ENCODE measurements around the gene MAP4K5. TPM values are rescaled to one million over a fixed set of nuclear protein-coding genes. Genes with fewer than 3 reads are reported as not detected.

The MAP4K5 gene
- total and polyA plus RNA-seq, 8 donors = 46.4 to 71.8 (median 62.6) TPM

DNA sequence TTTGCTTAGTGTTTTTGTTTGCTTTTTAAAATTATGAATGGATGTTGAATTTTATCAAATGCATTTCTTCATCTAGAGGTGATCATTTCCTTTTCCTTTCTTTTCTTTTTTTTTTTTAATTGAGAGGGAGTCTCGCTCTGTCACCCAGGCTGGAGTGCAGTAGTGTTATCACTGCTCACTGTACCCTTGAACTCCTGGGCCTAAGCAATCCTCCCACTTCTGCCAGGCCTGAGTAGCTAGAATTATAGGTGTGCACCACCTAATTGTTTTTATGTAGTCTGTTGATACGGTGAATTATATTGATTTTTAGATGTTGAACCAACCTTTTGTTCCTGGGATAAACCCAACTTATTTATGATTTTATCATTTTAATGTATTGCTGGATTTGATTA is 134.2 kb downstream of the MAP4K5 start:
- DNase-seq = no peak
- no peaks in the 10 kb centered on the region for H3K36me3 ChIP-seq
- no peak overlapping the region for H3K27ac ChIP-seq
- intact Hi-C loops (cut with DNase I) = no loop called here
- no peak for ATAC-seq
- H3K9me3 ChIP-seq = no peaks in the 10 kb centered on the region
- no peak overlapping the region for H3K4me3 ChIP-seq
- H3K27me3 ChIP-seq = peaks cover 0 to 6% of the 10 kb centered on the region in 2 donors
- peaks cover 0 to 30% of the 10 kb centered on the region in 2 donors for H3K4me1 ChIP-seq
- TF ChIP-seq, protein P1, sequence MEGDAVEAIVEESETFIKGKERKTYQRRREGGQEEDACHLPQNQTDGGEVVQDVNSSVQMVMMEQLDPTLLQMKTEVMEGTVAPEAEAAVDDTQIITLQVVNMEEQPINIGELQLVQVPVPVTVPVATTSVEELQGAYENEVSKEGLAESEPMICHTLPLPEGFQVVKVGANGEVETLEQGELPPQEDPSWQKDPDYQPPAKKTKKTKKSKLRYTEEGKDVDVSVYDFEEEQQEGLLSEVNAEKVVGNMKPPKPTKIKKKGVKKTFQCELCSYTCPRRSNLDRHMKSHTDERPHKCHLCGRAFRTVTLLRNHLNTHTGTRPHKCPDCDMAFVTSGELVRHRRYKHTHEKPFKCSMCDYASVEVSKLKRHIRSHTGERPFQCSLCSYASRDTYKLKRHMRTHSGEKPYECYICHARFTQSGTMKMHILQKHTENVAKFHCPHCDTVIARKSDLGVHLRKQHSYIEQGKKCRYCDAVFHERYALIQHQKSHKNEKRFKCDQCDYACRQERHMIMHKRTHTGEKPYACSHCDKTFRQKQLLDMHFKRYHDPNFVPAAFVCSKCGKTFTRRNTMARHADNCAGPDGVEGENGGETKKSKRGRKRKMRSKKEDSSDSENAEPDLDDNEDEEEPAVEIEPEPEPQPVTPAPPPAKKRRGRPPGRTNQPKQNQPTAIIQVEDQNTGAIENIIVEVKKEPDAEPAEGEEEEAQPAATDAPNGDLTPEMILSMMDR (IDR thresholded peaks at IDR 0.05) = no peak

DNA sequence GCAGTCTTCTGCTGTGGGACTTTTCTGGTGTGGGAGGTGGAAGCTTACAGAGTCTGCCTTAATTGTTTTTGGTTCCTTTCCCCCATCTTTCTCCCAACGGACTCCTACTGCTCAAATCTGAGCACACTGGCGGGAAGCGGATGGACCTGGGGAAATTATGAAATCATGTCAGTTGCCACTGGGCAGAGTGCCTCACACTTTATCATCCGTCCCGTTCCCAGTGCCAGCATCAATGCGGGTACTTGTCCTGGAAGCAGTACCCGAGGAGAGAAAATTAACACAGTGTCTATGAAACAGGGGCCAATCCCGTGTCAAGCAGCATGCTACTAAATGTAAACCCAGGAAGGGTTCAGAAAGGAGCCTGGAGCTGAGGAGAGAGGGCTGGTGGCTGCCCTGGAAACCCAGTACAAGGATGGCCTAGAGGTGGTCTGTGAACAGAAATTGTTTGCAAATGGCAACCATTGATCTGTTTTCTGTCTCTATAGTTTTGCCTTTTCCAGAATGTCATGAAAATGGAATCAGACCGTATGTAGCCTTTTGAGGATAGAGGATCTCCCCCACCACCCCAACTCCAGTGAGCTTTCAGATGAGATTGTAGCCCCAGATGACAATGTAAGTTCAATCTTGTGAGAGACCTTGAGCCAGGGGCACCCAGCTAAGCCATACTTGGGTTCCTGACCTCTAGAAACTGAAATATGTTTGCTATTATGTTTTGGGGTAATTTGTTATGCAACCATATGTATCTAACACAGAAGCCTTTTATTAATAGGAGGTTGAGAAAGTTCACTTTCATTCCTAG is 134.8 kb downstream of the MAP4K5 start:
- no peak for DNase-seq

DNA sequence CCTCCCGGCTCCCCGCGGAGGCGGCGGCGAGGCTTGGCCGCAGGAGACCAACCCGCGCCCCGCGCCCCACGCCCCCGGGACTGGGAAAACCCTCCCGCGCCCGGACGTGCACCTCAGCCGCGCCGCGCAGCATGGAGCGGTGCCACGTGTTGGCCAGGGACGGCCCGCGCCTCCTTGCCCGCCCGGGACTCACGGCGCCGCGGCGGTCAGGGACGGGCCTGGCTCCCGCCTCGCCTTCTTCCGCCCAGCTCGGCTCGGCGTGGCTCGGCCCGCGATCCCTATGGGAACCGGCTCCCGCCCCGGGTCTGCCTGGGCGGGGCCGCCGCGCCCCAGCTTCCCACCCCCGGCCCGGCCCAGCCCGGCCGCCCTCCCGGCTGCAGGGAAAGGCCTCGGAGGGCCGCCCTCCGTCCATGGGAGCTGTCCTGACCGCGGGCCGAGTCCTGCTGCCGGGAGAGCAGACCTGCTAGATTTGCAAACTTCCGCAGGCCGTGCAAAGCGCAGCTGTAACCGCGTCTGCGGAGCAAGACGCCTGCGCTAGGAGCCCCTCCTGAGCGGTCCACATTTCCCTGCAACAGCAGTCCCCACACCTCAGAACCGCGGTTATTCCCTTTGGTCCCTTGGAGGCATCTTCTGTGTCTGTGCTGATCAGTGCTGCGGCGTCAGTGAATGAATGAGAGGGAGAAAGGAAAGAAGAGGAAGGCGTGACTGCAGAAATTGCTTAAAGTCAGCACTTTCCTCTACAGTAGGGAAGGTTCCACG is 135.6 kb downstream of the MAP4K5 start, which contains the start of gene CDKL1:
TSS of gene CDKL1 (minus strand) at position 251 of the 759 bp plus-strand sequence. CDS start 1,013 bp downstream, outside the sequence.
- Histone ChIP-seq H3K4me1 (peaks cover 0 to 30% of the 10 kb centered on the region in 2 donors), H3K4me3 (peak within 1 kb of the TSS; percentile 50 to 75), H3K27me3 (peaks cover 0 to 6% of the 10 kb centered on the region in 2 donors), H3K27ac (peak within 1 kb of the TSS; percentile 81 to 84), H3K36me3 (no peaks in the 10 kb centered on the region), H3K9me3 (no peaks in the 10 kb centered on the region)
- TF ChIP-seq, protein P1 (IDR thresholded peaks at IDR 0.05) = no peak
- intact Hi-C loops (cut with DNase I) = no loop called here
- ATAC-seq (peak; percentile 93), DNase-seq (peak; percentile 72 to 93 (median 78))

More for the DNA sequence above, 134.8 kb downstream of the MAP4K5 start:
- peaks cover 0 to 6% of the 10 kb centered on the region in 2 donors for H3K27me3 ChIP-seq
- no peaks in the 10 kb centered on the region for H3K36me3 ChIP-seq
- intact Hi-C loops (cut with DNase I) = no loop called here
- TF ChIP-seq, protein P1 (IDR thresholded peaks at IDR 0.05) = no peak
- H3K4me3 ChIP-seq = peak overlapping the region; percentile 50 to 75
- peak; percentile 18 for ATAC-seq
- H3K4me1 ChIP-seq = peaks cover 0 to 30% of the 10 kb centered on the region in 2 donors
- no peaks in the 10 kb centered on the region for H3K9me3 ChIP-seq
- H3K27ac ChIP-seq = peak overlapping the region; percentile 81 to 84

DNA sequence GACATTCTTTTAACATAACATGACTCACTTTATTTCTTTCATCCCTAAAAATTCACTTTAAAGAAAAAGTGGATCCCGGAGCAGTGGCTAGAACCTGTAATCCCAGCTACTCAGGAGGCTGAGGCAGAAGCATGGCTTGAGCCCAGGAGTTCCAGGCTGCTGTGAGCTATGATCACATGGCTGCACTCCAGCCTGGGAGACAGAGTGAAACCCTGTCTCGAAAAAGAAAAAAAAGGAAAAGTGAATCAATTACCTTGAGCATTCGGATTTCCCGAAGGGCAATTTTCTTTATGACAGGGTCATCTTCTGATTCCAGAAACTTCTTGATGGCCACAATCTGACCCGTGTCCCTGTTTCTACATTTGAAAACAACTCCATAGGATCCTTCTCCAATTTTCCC is 136.9 kb downstream of the MAP4K5 start:
- Histone ChIP-seq H3K4me3 (peak overlapping the region; percentile 50 to 75), H3K9me3 (no peaks in the 10 kb centered on the region), H3K4me1 (peaks cover 0 to 30% of the 10 kb centered on the region in 2 donors), H3K27ac (peak overlapping the region; percentile 81 to 84), H3K36me3 (no peaks in the 10 kb centered on the region), H3K27me3 (peaks cover 0 to 6% of the 10 kb centered on the region in 2 donors)
- peak; percentile 27 for ATAC-seq
- intact Hi-C loops (cut with DNase I) = no loop called here
- no peak for DNase-seq
- TF ChIP-seq, protein P1 (IDR thresholded peaks at IDR 0.05) = no peak

DNA sequence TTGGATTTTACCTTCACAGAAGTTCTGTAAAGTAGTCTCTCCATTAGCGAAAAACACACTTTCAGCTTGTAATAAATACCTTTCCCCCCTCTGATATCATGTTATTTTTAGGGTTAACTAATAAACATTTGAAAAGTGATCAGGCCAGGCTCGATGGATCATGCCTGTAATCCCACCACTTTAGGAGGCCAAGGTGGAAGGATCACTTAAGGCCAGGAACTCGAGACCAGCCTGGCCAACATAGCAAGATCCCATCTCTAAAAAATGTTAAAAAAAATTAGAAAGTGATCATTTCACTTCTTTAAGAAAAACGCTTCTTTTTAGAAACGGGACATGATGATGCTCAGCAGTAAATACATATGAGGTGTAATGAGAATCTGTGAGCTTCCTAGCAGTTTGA is 137.7 kb downstream of the MAP4K5 start:
- no peaks in the 10 kb centered on the region for H3K36me3 ChIP-seq
- intact Hi-C loops (cut with DNase I) = no loop called here
- H3K27ac ChIP-seq = no peak overlapping the region
- H3K9me3 ChIP-seq = no peaks in the 10 kb centered on the region
- peak overlapping the region; percentile 50 to 75 for H3K4me3 ChIP-seq
- ATAC-seq (no peak), DNase-seq (no peak)
- TF ChIP-seq, protein P1 (IDR thresholded peaks at IDR 0.05) = no peak
- H3K27me3 ChIP-seq = peaks cover 0 to 6% of the 10 kb centered on the region in 2 donors
- H3K4me1 ChIP-seq = peaks cover 0 to 30% of the 10 kb centered on the region in 2 donors

Data from left lung (tissue), 10 donors.